KMS-11 (cell line): ENCODE measurements around the gene DLGAP5.

Source experiments
- H2AFZ ChIP-seq: fragments of 200-600 bp; sonication (generic); 2 replicates; pipeline ENCODE4 v1.6.1; 2016; ENCODE audit warnings: antibody characterized with exemption, mixed run types, low read depth
- H3K27ac ChIP-seq: fragments of 200-600 bp; sonication (generic); 2 replicates; pipeline ENCODE4 v1.6.1; 2016; ENCODE audit warnings: mild to moderate bottlenecking, mixed run types
- H3K27me3 ChIP-seq: fragments of 200-600 bp; sonication (generic); 2 replicates; pipeline ENCODE4 v1.6.1; 2017; ENCODE audit warnings: mild to moderate bottlenecking, low read depth, mixed run types, moderate library complexity; ENCODE audit not compliant: insufficient read depth
- H3K36me3 ChIP-seq: fragments of 200-600 bp; sonication (generic); 2 replicates; pipeline ENCODE4 v1.6.1; 2017; ENCODE audit warnings: mild to moderate bottlenecking, mixed run types; ENCODE audit not compliant: insufficient read depth
- H3K4me1 ChIP-seq: fragments of 200-600 bp; sonication (generic); 2 replicates; pipeline ENCODE4 v1.6.1; 2016; ENCODE audit warnings: mild to moderate bottlenecking, low read depth, mixed run types; ENCODE audit not compliant: poor library complexity, severe bottlenecking
- H3K4me2 ChIP-seq: fragments of 200-600 bp; sonication (generic); 2 replicates; pipeline ENCODE4 v1.7.0; 2016; ENCODE audit warnings: mild to moderate bottlenecking, mixed run types
- H3K4me3 ChIP-seq: fragments of 200-600 bp; sonication (generic); IDR thresholded peaks from 2 replicates; pipeline ENCODE4 v1.6.1; 2017; ENCODE audit warnings: low read depth, low read length, mixed read lengths; ENCODE audit not compliant: insufficient read depth
- H3K79me2 ChIP-seq: fragments of 200-600 bp; sonication (generic); 2 replicates; pipeline ENCODE4 v1.6.1; 2016; ENCODE audit warnings: low read depth, mixed run types; ENCODE audit not compliant: insufficient read depth
- H3K9ac ChIP-seq: fragments of 200-600 bp; sonication (generic); 2 replicates; pipeline ENCODE4 v1.6.1; 2016; ENCODE audit warnings: mild to moderate bottlenecking, mixed run types
- H4K20me1 ChIP-seq: fragments of 200-600 bp; sonication (generic); 2 replicates; pipeline ENCODE4 v1.6.1; 2016; ENCODE audit warnings: mild to moderate bottlenecking, mixed run types; ENCODE audit not compliant: insufficient read depth
- CTCF ChIP-seq: fragments of 200-600 bp; sonication (generic); conservative IDR thresholded peaks from 2 replicates; pipeline ENCODE4 v1.6.1; 2017; ENCODE audit warnings: low read depth, mild to moderate bottlenecking, antibody characterized with exemption, low read length, moderate library complexity, mixed read lengths

Gene DLGAP5

GRCh38 chr14:55153951-55154350 lies 37.4 kb downstream of the DLGAP5 start:
- Histone ChIP-seq H4K20me1 (no peaks in the 10 kb centered on the region), H3K27me3 (no peaks in the 10 kb centered on the region), H3K36me3 (no peaks in the 10 kb centered on the region; the same call in 1 of the 2 replicates), H3K79me2 (no peaks in the 10 kb centered on the region), H3K4me1 (peaks cover 11% of the 10 kb centered on the region), H3K4me2 (no peak overlapping the region), H3K4me3 (no peak overlapping the region), H2AFZ (no peak overlapping the region), H3K9ac (no peak overlapping the region), H3K27ac (no peak overlapping the region)
- no peak for TF ChIP-seq CTCF

GRCh38 chr14:55152052-55152753 lies 39.2 kb downstream of the DLGAP5 start:
- Histone ChIP-seq H3K4me3 (no peak overlapping the region), H3K4me1 (no peaks in the 10 kb centered on the region), H3K27me3 (no peaks in the 10 kb centered on the region), H3K36me3 (no peaks in the 10 kb centered on the region; the same call in 1 of the 2 replicates), H3K27ac (no peak overlapping the region), H3K79me2 (no peaks in the 10 kb centered on the region), H3K4me2 (no peak overlapping the region), H2AFZ (no peak overlapping the region), H4K20me1 (no peaks in the 10 kb centered on the region), H3K9ac (no peak overlapping the region)
- no peak for TF ChIP-seq CTCF

DNA sequence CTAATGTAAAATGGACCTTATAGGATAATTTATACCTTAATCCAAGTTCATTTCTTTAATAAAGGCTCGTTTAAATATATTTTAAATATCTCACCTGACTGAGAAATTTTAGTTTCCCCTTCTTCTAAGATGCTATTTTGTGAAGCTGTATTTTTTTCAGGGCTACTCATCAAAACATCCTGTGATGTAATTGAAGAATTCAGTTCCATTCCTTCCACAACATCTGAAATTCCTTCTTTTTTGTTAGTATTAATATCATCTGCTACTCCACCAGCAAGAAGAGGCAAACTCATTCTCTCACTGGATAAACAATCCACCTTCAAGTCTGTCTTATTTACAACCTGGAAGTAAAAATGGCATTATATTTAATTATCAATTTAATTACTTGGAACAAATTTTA lies 39.8 kb downstream of the DLGAP5 start:
- Histone ChIP-seq H2AFZ (no peak overlapping the region), H3K36me3 (no peaks in the 10 kb centered on the region; the same call in 1 of the 2 replicates), H3K4me3 (no peak overlapping the region), H3K79me2 (no peaks in the 10 kb centered on the region), H4K20me1 (no peaks in the 10 kb centered on the region), H3K9ac (no peak overlapping the region), H3K4me1 (no peaks in the 10 kb centered on the region), H3K4me2 (no peak overlapping the region), H3K27me3 (no peaks in the 10 kb centered on the region), H3K27ac (no peak overlapping the region)
- no peak for TF ChIP-seq CTCF

GRCh38 chr14:55146425-55146824 lies 45.0 kb downstream of the DLGAP5 start:
- H3K36me3 ChIP-seq = no peaks in the 10 kb centered on the region; the same call in 1 of the 2 replicates
- no peak overlapping the region for H3K9ac ChIP-seq
- no peak overlapping the region for H3K27ac ChIP-seq
- H2AFZ ChIP-seq = no peak overlapping the region
- no peak for TF ChIP-seq CTCF
- H3K4me1 ChIP-seq = no peaks in the 10 kb centered on the region
- no peak overlapping the region for H3K4me3 ChIP-seq
- no peaks in the 10 kb centered on the region for H3K27me3 ChIP-seq
- H3K4me2 ChIP-seq = no peak overlapping the region
- no peaks in the 10 kb centered on the region for H3K79me2 ChIP-seq
- H4K20me1 ChIP-seq = no peaks in the 10 kb centered on the region
